ENCODE data around the gene ERP44. TPM values are rescaled to one million over a fixed set of nuclear protein-coding genes. Genes with fewer than 3 reads are reported as not detected.

The ERP44 gene
- total RNA-seq, 1 experiment from 2014 or later = 9.4 TPM

- TF ChIP-seq TCF7L2 (IDR thresholded peaks at IDR 0.05; ENCODE audit: borderline replicate concordance, extremely low read depth, insufficient read depth, insufficient read length) (no peak), REST (IDR thresholded peaks at IDR 0.05; ENCODE audit: low read depth) (no peak), EGR1 (IDR thresholded peaks at IDR 0.05; ENCODE audit: low read depth) (no peak), ELF1 (IDR thresholded peaks at IDR 0.05; ENCODE audit: borderline replicate concordance, low read depth) (no peak)
Measured at GRCh38 chr9:99954819-99955218, 144.0 kb downstream of the ERP44 start (continued).

- Histone ChIP-seq H2AFZ (ENCODE audit: low read depth, low read length, poor library complexity, severe bottlenecking) (no peak overlapping the region), H3K9ac (ENCODE audit: low read length) (no peak overlapping the region), H3K79me2 (ENCODE audit: insufficient read depth, low read length) (no peaks in the 10 kb centered on the region), H3K36me3 (ENCODE audit: control insufficient read depth in 1 of 2, insufficient read depth in 2 of 2, low read length in 2 of 2) (no peaks in the 10 kb centered on the region), H3K4me2 (ENCODE audit: low read length) (no peak overlapping the region), H3K27ac (ENCODE audit: low read depth, low read length) (no peak overlapping the region), H3K9me2 (ENCODE audit: insufficient read depth) (no peaks in the 10 kb centered on the region), H3K4me1 (ENCODE audit: control insufficient read depth in 1 of 2, insufficient read depth in 2 of 2, low read length in 2 of 2) (no peaks in the 10 kb centered on the region), H3K9me3 (ENCODE audit: control insufficient read depth in 1 of 2, insufficient read depth in 1 of 2, low read depth in 1 of 2, low read length in 2 of 2) (no peaks in the 10 kb centered on the region), H4K20me1 (ENCODE audit: insufficient read depth) (no peaks in the 10 kb centered on the region), H3K4me3 (replicated peaks in 1 of 2; ENCODE audit: low read depth in 1 of 2, low read length in 2 of 2) (no peak overlapping the region), H3K27me3 (ENCODE audit: insufficient read depth, low read length) (no peaks in the 10 kb centered on the region)
- CTCF ChIA-PET = no interaction called here
- no peak for TF ChIP-seq ZNF274 (IDR thresholded peaks at IDR 0.05; ENCODE audit: low read depth, low read length)
- no peak for TF ChIP-seq POLR2AphosphoS5 (IDR thresholded peaks at IDR 0.05; ENCODE audit: low read depth, low read length)
- TF ChIP-seq REST (IDR thresholded peaks at IDR 0.05; ENCODE audit: low read depth) = no peak
- TF ChIP-seq ATF3 (IDR thresholded peaks at IDR 0.05) = no peak
- no peak for TF ChIP-seq TCF7L2 (IDR thresholded peaks at IDR 0.05; ENCODE audit: borderline replicate concordance, extremely low read depth, insufficient read depth, insufficient read length)
- TF ChIP-seq SP1 (IDR thresholded peaks at IDR 0.05; ENCODE audit: low read depth) = no peak
- TF ChIP-seq ZFX (IDR thresholded peaks at IDR 0.05) = no peak
- TF ChIP-seq EZH2 (IDR thresholded peaks at IDR 0.05) = no peak
- no peak for TF ChIP-seq ELF1 (IDR thresholded peaks at IDR 0.05; ENCODE audit: borderline replicate concordance, low read depth)
- no peak for TF ChIP-seq JUND (IDR thresholded peaks at IDR 0.05)
- TF ChIP-seq RAD21 (IDR thresholded peaks at IDR 0.05; ENCODE audit: low read depth) = no peak
- TF ChIP-seq CBX3 (IDR thresholded peaks at IDR 0.05; ENCODE audit: low read depth) = no peak
- no peak for TF ChIP-seq SIN3A (IDR thresholded peaks at IDR 0.05; ENCODE audit: low read depth)
- TF ChIP-seq SRF (IDR thresholded peaks at IDR 0.05; ENCODE audit: low read depth) = no peak
- TF ChIP-seq EGR1 (IDR thresholded peaks at IDR 0.05; ENCODE audit: low read depth) = no peak
- no peak for TF ChIP-seq CEBPB (IDR thresholded peaks at IDR 0.05; ENCODE audit: low read depth)
- no peak for TF ChIP-seq YY1 (IDR thresholded peaks at IDR 0.05; ENCODE audit: extremely low read depth, insufficient replicate concordance, low read depth, low read length)
- no peak for TF ChIP-seq FOSL1 (IDR thresholded peaks at IDR 0.05; ENCODE audit: low read depth)
- no peak for TF ChIP-seq EZH2phosphoT487 (IDR thresholded peaks at IDR 0.05; ENCODE audit: borderline replicate concordance)
- ATAC-seq (no peak), DNase-seq (ENCODE audit: low read depth, low spot score) (no peak)
- POLR2A ChIA-PET = no interaction called here
- intact Hi-C loops (cut with micrococcal nuclease) = no loop called here
- RAD21 ChIA-PET (ENCODE audit: low non-redundant PET in 1 of 2, low total read pairs in 2 of 2, uncharacterized antibody in 2 of 2, unreplicated experiment in 2 of 2) = no interaction called here
- BruUV-seq (replicated peaks) = no TSS peak
Measured at GRCh38 chr9:99953861-99954507, 144.8 kb downstream of the ERP44 start.

All from HCT116 (cell line).